ENCODE measurements around the gene KHK.

The KHK gene

GRCh38 chr2:27126252-27126710 lies 39.7 kb downstream of the KHK start:
- DNase-seq (ENCODE audit: low spot score) = no peak

GRCh38 chr2:27127883-27128667 lies 41.5 kb downstream of the KHK start:
- DNase-seq (ENCODE audit: low spot score) = no peak

GRCh38 chr2:27128668-27129571 lies 42.3 kb downstream of the KHK start:
- DNase-seq (ENCODE audit: low spot score) = no peak

GRCh38 chr2:27130396-27130795 lies 43.8 kb downstream of the KHK start:
- no peak for DNase-seq (ENCODE audit: low spot score)

- no peak for DNase-seq (ENCODE audit: low spot score)
These were observed 44.9 kb downstream of the KHK start for GRCh38 chr2:27131429-27131828.

- peak; percentile 11 for DNase-seq (ENCODE audit: low spot score)
These were observed 46.8 kb downstream of the KHK start for GRCh38 chr2:27133195-27133875.

- DNase-seq (ENCODE audit: low spot score) = peak; percentile 98
These were observed 47.6 kb downstream of the KHK start, which contains the start of gene PREB for GRCh38 chr2:27133905-27134780. Gene PREB (minus strand): TSS chr2:27134636. CDS start chr2:27134421, 215 bp downstream.

- DNase-seq (ENCODE audit: low spot score) = no peak
These were observed 48.4 kb downstream of the KHK start for GRCh38 chr2:27134781-27135477.

- DNase-seq (ENCODE audit: low spot score) = no peak
These were observed 48.9 kb downstream of the KHK start for GRCh38 chr2:27135478-27135955.

GRCh38 chr2:27136751-27137150 lies 50.2 kb downstream of the KHK start:
- DNase-seq (ENCODE audit: low spot score) = no peak

- no peak for DNase-seq (ENCODE audit: low spot score)
These were observed 50.9 kb downstream of the KHK start for GRCh38 chr2:27137322-27137935.

GRCh38 chr2:27138111-27138510 lies 51.5 kb downstream of the KHK start:
- DNase-seq (ENCODE audit: low spot score) = no peak

GRCh38 chr2:27139310-27139709 lies 52.7 kb downstream of the KHK start, which contains the start of gene PRR30:
Gene PRR30 (minus strand): TSS chr2:27139410. CDS start chr2:27138329, 1,081 bp downstream.
- DNase-seq (ENCODE audit: low spot score) = no peak

- no peak for DNase-seq (ENCODE audit: low spot score)
These were observed 56.7 kb downstream of the KHK start for GRCh38 chr2:27143285-27143684.

- no peak for DNase-seq (ENCODE audit: low spot score)
These were observed 59.1 kb downstream of the KHK start for GRCh38 chr2:27145682-27146081.

GRCh38 chr2:27147935-27148334 lies 61.4 kb downstream of the KHK start:
- no peak for DNase-seq (ENCODE audit: low spot score)

- no peak for DNase-seq (ENCODE audit: low spot score)
These were observed 62.3 kb downstream of the KHK start, which contains the start of gene TCF23 for GRCh38 chr2:27148801-27149439. Gene TCF23 (plus strand): TSS chr2:27149004. CDS start chr2:27149134, 130 bp downstream.

GRCh38 chr2:27149570-27150405 lies 63.2 kb downstream of the KHK start:
- no peak for DNase-seq (ENCODE audit: low spot score)
